GM12891 (cell line): Measurements from ENCODE around the gene KIF18B.

Source experiments
- POLR2A ChIP-seq: IDR thresholded peaks from 2 replicates; pipeline ENCODE4 v1.6.1; 2011; ENCODE audit warnings: low read depth, low read length, control low read depth
- POLR2AphosphoS5 ChIP-seq: IDR thresholded peaks from 2 replicates; pipeline ENCODE4 v1.6.1; 2011; ENCODE audit warnings: low read depth, low read length, control low read depth
- POU2F2 ChIP-seq: IDR thresholded peaks from 2 replicates; pipeline ENCODE4 v1.6.1; 2011; ENCODE audit warnings: low read depth, mild to moderate bottlenecking, control low read depth, low read length, moderate library complexity
- SPI1 ChIP-seq: IDR thresholded peaks from 2 replicates; pipeline ENCODE4 v1.6.1; 2011; ENCODE audit warnings: low read depth, low read length, control low read depth
- TAF1 ChIP-seq: IDR thresholded peaks from 2 replicates; pipeline ENCODE4 v1.6.1; 2011; ENCODE audit warnings: low read depth, low read length, control low read depth

GRCh38 chr17:44932096-44932786 is 15.3 kb downstream of the KIF18B start:
- no peak for TF ChIP-seq POLR2A
- no peak for TF ChIP-seq POLR2AphosphoS5
- no peak for TF ChIP-seq TAF1
- no peak for TF ChIP-seq SPI1
- TF ChIP-seq POU2F2, result no peak
